HG02840 (cell line): ENCODE results near the gene CSNK2A1.
"Not testable (repeated sequence)": the region's sequence is repeated elsewhere in the genome, so short reads cannot be mapped to it uniquely, and the experiment has no call there.

ENCODE experiments used
- ATAC-seq: cut with Tn5 transposase; IDR thresholded peaks from one replicate; pipeline ENCODE4 v1.9.1; 2021; ENCODE audit warnings: mild to moderate bottlenecking, moderate library complexity, moderate number of reproducible peaks; ENCODE audit not compliant: unreplicated experiment, low FRiP score

Gene CSNK2A1

DNA sequence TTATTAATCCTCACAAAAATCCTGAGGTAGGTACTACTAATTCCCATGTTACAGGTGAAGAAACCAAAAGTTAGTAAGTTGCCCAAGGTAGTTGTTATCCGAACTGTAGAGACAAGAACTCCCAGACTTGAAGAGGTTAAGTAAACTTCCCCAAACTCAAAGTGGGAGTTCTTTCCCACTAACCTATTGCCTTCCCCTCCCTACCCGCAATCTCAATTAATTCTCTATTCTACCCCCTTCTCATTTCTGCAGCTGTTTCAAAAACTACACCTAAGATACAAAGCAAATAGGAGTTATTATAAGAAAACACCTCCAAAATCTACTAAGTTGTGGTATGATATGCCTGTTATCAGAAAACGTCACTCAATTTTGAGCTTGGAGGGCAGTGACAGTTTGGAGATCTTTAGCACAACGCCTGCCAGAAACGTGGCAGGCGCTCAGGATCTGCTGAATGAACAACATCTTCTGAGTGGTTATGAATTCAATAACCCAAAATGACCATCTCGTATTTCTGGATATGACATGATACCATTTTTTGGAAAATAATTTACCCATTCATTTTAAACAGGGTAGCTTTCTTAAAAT, 7.1 kb downstream of the CSNK2A1 start:
- ATAC-seq: no peak

GRCh38 chr20:535958-536357, 7.6 kb downstream of the CSNK2A1 start:
- no peak for ATAC-seq

DNA sequence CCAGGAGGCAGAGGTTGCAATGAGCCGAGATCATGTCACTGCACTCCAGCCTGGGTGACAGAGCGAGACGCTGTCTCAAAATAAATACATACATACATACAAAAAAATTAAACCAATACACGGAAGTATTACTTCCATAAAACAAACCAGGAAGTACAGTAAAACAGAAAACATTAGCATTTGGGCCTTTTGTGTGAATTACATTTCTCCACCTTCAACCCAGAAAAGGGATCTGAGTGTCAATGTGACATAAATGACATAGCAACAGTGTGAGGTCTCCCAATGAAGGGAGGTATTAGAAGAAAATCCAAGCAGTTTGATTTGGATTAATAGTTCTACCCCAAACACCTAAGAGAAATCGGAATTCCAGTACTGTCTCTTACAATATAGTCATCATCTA, 10.1 kb downstream of the CSNK2A1 start:
- no peak for ATAC-seq

DNA sequence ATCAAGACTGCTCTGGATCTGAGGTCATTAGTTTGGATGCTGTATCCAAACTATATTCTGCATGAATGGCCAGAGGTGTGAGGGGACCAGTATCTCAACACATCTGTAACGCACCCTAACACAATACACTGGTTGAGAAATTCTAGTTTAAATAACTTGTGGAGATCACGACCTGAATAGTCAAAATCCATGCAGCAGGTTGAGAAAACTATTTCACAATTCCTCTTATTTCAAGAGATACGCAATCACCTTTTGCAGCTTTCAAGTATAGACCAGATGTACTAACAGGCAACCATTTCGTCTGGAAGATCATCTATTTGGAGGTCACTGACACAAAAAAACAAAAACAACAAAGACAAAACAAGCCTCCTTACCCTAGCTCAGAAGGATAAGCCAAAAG, 11.1 kb downstream of the CSNK2A1 start:
- ATAC-seq: no peak

DNA sequence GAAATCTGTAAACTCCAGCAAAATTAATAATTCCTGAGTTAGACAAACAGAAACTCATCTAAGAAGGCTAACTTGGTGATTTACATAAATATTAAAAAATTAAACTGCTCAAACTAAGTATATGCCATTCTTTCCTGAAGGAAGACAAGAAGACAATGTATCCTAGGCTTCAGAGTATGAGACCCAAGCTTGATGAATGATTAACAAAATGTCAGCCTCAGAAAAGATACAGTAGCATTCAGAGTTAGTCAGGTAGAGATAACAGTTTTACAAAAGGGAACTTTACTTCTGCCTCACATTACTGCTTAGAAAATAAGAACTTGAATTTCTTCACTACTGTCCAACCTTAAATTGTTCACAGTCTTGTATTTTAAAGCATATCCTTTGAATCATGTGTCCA, 12.0 kb downstream of the CSNK2A1 start:
- no peak for ATAC-seq

DNA sequence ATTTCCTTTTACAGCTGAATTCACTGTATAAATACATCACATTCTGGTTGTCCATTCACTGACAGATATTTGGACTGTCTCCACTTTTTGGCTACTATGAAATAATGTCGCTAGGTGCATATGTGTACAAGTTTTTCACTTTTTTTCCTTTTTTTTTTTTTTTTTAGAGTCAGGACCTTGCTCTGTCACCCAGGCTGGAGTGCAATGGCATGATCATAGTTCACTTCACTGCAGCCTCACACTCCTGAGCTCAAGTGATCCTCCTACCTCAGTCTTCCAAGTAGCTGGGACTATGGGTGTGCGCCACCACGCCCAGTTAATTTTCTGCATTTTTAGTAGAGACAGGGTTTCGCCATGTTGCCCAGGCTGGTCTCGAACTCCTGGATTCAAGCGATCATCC, 13.3 kb downstream of the CSNK2A1 start:
- no peak for ATAC-seq

DNA sequence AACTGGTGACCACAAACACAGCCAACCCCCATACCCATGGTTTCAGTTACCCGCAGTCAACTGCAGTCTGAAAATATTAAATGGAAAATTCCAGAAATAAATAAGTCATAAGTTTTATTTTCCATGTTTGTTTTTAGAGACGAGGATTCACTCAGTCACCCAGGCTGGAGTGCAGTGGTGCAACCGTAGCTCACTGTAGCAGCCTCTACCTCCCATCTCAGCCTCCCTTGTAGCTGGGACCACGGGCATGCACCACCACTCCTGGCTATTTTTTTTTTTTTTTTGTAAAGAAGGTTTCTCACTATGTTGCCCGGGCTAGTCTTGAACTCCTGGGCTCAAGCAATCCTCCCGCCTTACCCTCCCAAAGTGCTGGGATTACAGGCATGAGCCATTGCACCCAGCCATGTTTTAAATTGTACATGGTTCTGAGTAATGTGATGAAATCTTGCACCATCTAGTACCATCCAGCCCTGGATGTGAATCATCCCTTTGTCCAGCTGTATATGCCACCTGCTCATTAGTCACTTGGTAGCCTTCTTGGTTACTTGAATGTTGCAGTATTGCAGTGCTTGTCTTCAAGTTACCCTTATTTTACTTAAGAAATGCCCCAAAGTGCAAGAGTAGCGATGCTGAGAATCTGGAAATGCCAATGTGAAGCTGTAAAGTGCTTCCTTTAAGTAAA, 14.5 kb downstream of the CSNK2A1 start:
- no peak for ATAC-seq

GRCh38 chr20:527571-527886, 16.1 kb downstream of the CSNK2A1 start:
- ATAC-seq: no peak

- ATAC-seq: no peak
These were observed 21.7 kb downstream of the CSNK2A1 start for GRCh38 chr20:521860-522259.

DNA sequence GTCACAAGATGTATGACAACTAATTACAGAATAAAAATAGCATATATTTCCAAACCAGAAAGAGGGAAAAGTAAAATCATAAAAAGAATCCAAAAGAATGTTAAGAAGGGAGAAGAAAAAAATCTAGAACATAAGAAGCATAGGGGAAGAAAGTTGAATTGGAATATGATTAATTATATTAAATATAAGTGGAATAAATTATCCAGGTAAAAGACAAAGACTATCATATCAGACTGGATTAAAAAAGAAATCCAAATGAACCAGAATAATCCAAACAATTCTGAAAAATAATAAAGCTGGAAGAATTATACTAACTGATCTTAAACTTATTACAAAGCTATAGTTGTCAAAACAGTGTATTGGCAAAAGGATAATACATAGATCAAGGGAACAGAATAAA, 23.6 kb downstream of the CSNK2A1 start:
- ATAC-seq: no peak

DNA sequence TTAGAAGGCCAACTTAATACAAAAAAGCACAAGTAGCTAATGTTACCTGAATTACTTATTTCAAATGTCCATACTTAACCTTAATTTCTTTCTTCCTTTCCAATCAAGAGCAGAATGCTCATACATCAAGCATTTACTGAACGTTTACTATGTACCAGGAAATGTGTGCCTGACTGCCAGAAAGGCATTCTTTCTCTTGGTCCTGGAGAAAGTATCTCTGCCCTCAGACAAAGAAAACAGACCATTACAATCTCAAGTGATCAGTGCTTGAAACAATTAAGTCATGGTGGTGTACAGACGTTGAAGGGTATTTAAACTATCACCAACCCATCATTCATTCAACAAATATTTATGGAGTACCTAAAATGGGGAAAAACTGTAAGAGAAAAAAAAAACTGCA, 26.4 kb downstream of the CSNK2A1 start:
- ATAC-seq: no peak

DNA sequence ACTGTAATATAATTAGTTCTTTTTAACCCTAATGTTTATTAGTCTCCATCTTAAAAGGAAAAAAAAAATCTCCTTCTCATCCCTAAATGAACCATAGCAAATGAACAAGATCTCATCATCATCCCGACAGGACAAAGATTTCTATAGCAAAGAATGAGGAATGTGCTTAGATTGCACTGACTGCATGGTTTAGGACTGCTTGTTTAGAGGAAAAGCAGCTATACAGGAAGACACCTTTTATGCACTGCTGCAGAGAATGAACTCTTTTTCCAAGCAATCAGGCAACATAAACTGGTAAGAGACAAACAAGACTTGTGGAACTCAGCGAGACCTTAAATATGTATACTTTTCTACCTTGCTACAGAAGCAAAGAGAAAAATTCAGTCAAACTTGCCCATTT, 26.8 kb downstream of the CSNK2A1 start:
- ATAC-seq: no peak

DNA sequence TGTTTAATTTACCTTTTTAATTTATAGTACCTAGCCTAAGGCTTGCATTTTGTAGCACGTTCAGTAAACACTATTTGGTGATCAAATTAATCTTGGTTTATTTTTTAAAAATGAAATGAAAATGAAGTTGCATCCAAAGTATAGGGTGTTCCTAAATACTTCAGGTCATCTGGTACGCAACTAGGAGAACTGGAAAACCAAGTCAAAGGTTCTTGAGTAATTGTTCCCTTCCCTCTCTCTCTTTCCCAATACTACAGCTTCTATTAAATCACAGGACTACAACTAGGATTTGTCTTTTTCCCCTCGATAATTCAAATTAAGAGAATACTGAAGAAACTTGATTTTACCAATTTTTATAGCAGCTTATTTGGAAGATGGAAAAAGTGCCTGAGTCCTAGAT, 27.9 kb downstream of the CSNK2A1 start:
- no peak for ATAC-seq

GRCh38 chr20:513429-513828, 30.2 kb downstream of the CSNK2A1 start:
- no peak for ATAC-seq

GRCh38 chr20:510328-511057, 33.1 kb downstream of the CSNK2A1 start:
- not testable (repeated sequence) for ATAC-seq

DNA sequence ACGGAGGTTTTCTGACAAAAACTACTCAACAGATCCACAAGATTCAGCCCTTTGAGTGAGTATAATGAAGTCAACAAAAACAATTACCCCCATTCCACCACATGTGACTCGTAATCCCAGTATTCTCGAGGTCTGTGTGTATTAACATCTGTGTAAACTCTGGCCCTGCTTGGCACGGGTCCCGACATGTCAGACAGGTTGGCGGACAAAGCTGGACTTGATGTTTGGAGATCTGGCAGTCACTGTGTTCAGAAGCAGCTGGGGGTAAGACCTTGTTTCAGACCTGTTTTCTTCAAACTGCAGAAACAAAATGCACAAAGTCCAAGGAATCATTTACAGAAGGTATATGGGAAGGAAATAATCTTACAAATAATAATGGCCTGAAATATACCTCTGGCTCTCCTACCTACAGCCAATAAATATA, 35.2 kb downstream of the CSNK2A1 start:
- not testable (repeated sequence) for ATAC-seq

GRCh38 chr20:507761-508332, 35.7 kb downstream of the CSNK2A1 start:
- no peak for ATAC-seq

DNA sequence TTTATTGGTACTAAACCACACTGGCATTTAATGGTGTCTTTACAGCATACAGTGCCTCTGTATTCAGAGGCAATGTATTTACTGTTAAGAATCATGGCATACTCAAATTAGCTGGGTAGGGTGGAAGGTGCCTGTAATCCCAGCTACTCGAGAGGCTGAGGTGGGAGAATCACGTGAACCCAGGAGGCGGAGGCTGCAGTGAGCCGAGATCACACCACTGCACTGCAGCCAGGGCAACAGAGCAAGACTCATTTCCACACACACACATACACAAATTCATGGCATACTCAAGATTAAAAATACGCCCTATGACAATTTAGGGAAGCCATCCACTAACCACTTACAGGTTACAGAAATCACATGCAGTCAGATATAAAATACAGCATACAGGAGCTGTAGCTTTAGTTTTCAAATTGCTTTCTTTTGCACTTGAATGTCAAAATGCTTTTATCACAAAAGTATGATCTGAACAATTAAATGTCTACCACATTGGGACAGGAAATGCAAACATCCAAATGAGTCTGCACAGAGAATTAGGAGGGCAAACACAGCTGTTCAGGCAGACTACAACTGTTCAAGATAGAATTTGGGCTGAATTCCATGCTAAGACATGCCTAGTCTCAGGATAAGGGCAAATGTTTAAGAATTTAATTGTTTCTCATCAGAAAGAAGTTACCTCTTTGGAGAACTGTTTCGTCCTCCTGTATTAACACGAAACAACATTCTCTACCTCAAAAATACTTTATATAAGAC, 36.4 kb downstream of the CSNK2A1 start:
- ATAC-seq: no peak

DNA sequence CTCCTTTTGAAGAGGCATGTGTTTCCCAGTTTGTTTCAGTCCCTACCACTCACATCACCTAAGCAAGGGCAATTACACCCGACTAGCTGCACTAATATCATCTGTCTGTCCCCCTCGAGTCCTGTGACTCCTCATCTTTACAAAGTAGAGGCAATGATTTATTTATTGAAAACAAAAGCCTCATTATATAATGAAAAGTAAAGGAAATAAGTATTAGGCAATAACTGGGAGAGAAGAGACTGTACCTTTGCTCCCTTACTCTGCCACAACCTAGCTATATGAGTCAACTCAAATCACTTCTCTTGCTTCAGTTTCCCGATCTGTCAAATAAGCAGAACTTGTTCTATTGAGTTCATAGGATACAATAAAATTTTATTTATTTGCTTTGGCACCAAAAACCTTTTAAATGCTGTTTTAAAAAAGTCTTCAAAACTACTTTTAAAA, 38.9 kb downstream of the CSNK2A1 start:
- ATAC-seq: no peak

DNA sequence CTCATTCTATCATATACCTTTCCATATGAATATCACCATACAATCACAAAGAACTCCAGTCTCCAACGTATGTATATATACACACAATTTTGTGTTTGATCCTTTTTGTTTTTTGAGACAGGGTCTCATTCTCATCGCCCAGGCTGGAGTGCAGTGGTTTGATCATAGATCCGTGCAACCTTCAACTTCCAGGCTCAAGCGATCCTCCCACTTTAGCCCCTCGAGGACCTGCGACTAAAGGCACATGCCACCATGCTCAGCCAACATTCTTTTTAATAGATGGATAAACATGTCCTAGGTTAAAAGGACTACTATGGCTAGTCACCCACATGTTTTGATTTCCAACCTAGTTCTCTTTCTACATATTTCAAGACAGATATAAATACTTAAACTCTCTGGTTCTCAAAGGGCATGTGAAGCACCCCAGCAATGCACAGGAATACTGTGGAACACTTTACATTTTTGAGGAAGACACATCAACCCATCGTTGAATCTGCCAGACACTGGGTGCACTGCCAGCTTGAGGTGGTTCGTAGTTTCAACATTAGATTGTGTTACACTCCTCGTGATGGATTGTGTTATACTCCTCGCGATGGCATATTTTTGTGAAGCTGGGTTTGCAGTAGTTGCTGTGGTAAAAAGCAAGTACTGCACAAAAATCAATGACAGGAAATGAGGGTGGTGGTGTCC, 40.4 kb downstream of the CSNK2A1 start:
- ATAC-seq: no peak
